Brain microvascular endothelial cell (primary cell): ENCODE results near the gene BABAM2.
"Not testable (repeated sequence)": the region's sequence is repeated elsewhere in the genome, so short reads cannot be mapped to it uniquely, and the experiment has no call there.

ENCODE experiments used
- DNase-seq: peaks from one replicate; pipeline ENCODE4 v3.0.0-alpha.2; 2020
- H3K27ac ChIP-seq: fragments of 250-450 bp; sonication (Bioruptor Pico); 2 replicates; pipeline ENCODE4 v1.5.1; 2020; ENCODE audit warnings: mild to moderate bottlenecking, moderate library complexity
- H3K27me3 ChIP-seq: fragments of 250-450 bp; sonication (Bioruptor Pico); replicated peaks from 2 replicates; pipeline ENCODE4 v1.5.1; 2020; ENCODE audit warnings: mild to moderate bottlenecking
- H3K36me3 ChIP-seq: fragments of 250-450 bp; sonication (Bioruptor Pico); replicated peaks from 2 replicates; pipeline ENCODE4 v1.5.1; 2020; ENCODE audit warnings: mild to moderate bottlenecking
- H3K4me3 ChIP-seq: 2 replicates; pipeline ENCODE4 v1.5.1; 2011; ENCODE audit warnings: low read depth, mild to moderate bottlenecking, control low read depth, low read length, moderate library complexity
- in situ Hi-C: cut with HindIII; loops from 2 replicates; pipeline ENCODE4 v1.10.0; 2017; ENCODE audit warnings: low sequenced_read_pairs, low pct_ligation_motif_present
- TF ChIP-seq, protein P1 (sequence below): IDR thresholded peaks from 2 replicates; pipeline ENCODE4 v1.5.1; 2011; ENCODE audit warnings: low read depth, mild to moderate bottlenecking, moderate library complexity, low read length, control low read depth, inconsistent platforms; ENCODE audit errors: missing control alignments

BABAM2 gene

GRCh38 chr2:28326881-28327505, 436.5 kb downstream of the BABAM2 start:
- Histone ChIP-seq H3K36me3 (no peaks in the 10 kb centered on the region), H3K27me3 (no peaks in the 10 kb centered on the region), H3K27ac (no peak overlapping the region), H3K4me3 (no peak overlapping the region)
- no peak for DNase-seq
- in situ Hi-C loops: no loop called here
- TF ChIP-seq, protein P1, sequence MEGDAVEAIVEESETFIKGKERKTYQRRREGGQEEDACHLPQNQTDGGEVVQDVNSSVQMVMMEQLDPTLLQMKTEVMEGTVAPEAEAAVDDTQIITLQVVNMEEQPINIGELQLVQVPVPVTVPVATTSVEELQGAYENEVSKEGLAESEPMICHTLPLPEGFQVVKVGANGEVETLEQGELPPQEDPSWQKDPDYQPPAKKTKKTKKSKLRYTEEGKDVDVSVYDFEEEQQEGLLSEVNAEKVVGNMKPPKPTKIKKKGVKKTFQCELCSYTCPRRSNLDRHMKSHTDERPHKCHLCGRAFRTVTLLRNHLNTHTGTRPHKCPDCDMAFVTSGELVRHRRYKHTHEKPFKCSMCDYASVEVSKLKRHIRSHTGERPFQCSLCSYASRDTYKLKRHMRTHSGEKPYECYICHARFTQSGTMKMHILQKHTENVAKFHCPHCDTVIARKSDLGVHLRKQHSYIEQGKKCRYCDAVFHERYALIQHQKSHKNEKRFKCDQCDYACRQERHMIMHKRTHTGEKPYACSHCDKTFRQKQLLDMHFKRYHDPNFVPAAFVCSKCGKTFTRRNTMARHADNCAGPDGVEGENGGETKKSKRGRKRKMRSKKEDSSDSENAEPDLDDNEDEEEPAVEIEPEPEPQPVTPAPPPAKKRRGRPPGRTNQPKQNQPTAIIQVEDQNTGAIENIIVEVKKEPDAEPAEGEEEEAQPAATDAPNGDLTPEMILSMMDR: no peak

- no peak overlapping the region for H3K4me3 ChIP-seq
- TF ChIP-seq, protein P1: no peak
- H3K36me3 ChIP-seq: no peaks in the 10 kb centered on the region
- no peak overlapping the region for H3K27ac ChIP-seq
- no peak for DNase-seq
- no peaks in the 10 kb centered on the region for H3K27me3 ChIP-seq
- in situ Hi-C loops: no loop called here
These were observed 437.0 kb downstream of the BABAM2 start for GRCh38 chr2:28327581-28327955.

GRCh38 chr2:28327956-28328922, 437.7 kb downstream of the BABAM2 start:
- no peaks in the 10 kb centered on the region for H3K27me3 ChIP-seq

DNA sequence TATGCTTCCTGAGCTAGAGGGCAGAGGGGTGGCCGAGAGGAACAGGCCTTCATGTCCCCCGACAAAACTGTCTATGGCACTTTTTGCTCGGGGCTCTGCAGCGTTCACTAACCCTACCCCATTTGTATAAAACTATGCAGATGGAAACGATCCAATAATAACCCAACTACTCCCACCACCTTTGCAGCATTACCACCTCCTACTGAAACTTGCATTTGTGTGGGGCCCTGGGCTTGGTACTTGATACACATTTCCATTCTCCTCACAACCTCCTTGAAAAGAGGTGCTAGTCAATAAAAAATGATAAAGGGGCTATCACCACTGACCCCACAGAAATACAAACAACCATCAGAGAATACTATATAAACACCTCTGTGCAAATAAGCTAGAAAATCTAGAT, 438.7 kb downstream of the BABAM2 start:
- TF ChIP-seq, protein P1: no peak
- in situ Hi-C loops: no loop called here
- no peak for DNase-seq
- H3K27me3 ChIP-seq: no peaks in the 10 kb centered on the region
- H3K27ac ChIP-seq: no peak overlapping the region
- no peaks in the 10 kb centered on the region for H3K36me3 ChIP-seq
- no peak overlapping the region for H3K4me3 ChIP-seq

More at GRCh38 chr2:28327956-28328922, 437.7 kb downstream of the BABAM2 start:
- DNase-seq: no peak
- H3K27ac ChIP-seq: no peak overlapping the region
- no peaks in the 10 kb centered on the region for H3K36me3 ChIP-seq
- in situ Hi-C loops: no loop called here
- no peak overlapping the region for H3K4me3 ChIP-seq
- TF ChIP-seq, protein P1: no peak

DNA sequence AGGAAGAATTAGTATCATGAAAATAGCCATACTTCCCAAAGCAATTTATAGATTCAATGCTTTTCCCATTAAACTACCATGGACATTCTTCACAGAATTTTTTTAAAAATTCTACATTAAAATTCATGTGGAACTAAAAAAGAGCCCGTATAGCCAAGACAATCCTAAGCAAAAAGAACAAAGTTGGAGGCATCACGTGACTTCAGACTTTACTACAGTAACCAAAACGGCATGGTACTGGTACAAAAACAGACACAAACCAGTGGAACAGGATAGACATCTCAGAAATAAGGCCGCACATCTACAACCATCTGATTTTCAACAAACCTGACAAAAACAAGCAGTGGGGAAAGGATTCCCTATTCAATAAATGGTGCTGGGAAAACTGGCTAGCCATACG, 440.2 kb downstream of the BABAM2 start:
- H3K27ac ChIP-seq, H3K4me3 ChIP-seq, in situ Hi-C loops, H3K27me3 ChIP-seq, H3K36me3 ChIP-seq, DNase-seq: not testable (repeated sequence)

GRCh38 chr2:28331797-28332196, 441.3 kb downstream of the BABAM2 start:
- in situ Hi-C loops, H3K4me3 ChIP-seq, H3K36me3 ChIP-seq, H3K27ac ChIP-seq, H3K27me3 ChIP-seq, DNase-seq: not testable (repeated sequence)
